HepG2 (cell line): Measurements from ENCODE around the gene CDK2. TPM values are rescaled to one million over a fixed set of nuclear protein-coding genes. Genes with fewer than 3 reads are reported as not detected.

ENCODE experiments used
- ARID5B ChIP-seq: IDR thresholded peaks from 2 replicates; pipeline ENCODE4 v1.4.0; 2020; ENCODE audit warnings: mild to moderate bottlenecking, missing genetic modification reagents
- ATF7 ChIP-seq, 2 experiments: fragments of 450-650 bp in 1 of 2; sonication (generic) in 1 of 2; formaldehyde crosslinking in 1 of 2; IDR thresholded peaks; 2 replicates each; pipeline versions ENCODE4 v1.4.0 to v1.6.1; 2016 to 2020; ENCODE audit warnings: antibody characterized with exemption in 1 of 2, mild to moderate bottlenecking in 1 of 2, missing genetic modification reagents in 1 of 2
- CBX2 ChIP-seq, 2 experiments: fragments of 200-600 bp in 1 of 2; sonication (generic); formaldehyde crosslinking in 1 of 2; IDR thresholded peaks; 2 replicates each; pipeline versions ENCODE4 v1.7.0 to v1.8.1; 2018 to 2022; ENCODE audit warnings: low read depth in 2 of 2, low read length in 1 of 2, mild to moderate bottlenecking in 1 of 2, missing genetic modification reagents in 1 of 2
- CBX5 ChIP-seq: sonication (generic); formaldehyde crosslinking; IDR thresholded peaks from 2 replicates; pipeline ENCODE4 v1.4.0; 2020; ENCODE audit warnings: missing genetic modification reagents, borderline replicate concordance
- CHCHD3 ChIP-seq: sonication (generic); formaldehyde crosslinking; IDR thresholded peaks from 2 replicates; pipeline ENCODE4 v1.8.0; 2022; ENCODE audit warnings: mild to moderate bottlenecking, missing genetic modification reagents, moderate library complexity
- EED ChIP-seq: sonication (generic); formaldehyde crosslinking; IDR thresholded peaks from 2 replicates; pipeline ENCODE4 v1.5.0; 2020; ENCODE audit warnings: mild to moderate bottlenecking, missing genetic modification reagents
- EP300 ChIP-seq, 3 experiments: sonication (generic) in 1 of 3; formaldehyde crosslinking in 1 of 3; IDR thresholded peaks; 2 replicates each; pipeline versions ENCODE4 v1.5.1 to v1.6.1; 2011 to 2020; ENCODE audit warnings: low read depth in 2 of 3, low read length in 2 of 3, borderline replicate concordance in 1 of 3, improper control_type of control experiment in 1 of 3, mild to moderate bottlenecking in 1 of 3, missing genetic modification reagents in 1 of 3, moderate library complexity in 1 of 3
- ETV5 ChIP-seq: IDR thresholded peaks from 2 replicates; pipeline ENCODE4 v1.6.1; 2018; ENCODE audit warnings: missing biosample characterization, missing genetic modification reagents, inconsistent platforms, borderline replicate concordance
- GFI1 ChIP-seq: sonication (generic); formaldehyde crosslinking; IDR thresholded peaks from 2 replicates; pipeline ENCODE4 v1.5.0; 2020; ENCODE audit warnings: missing genetic modification reagents, mild to moderate bottlenecking, borderline replicate concordance
- IKZF5 ChIP-seq: IDR thresholded peaks from 2 replicates; pipeline ENCODE4 v1.6.1; 2018; ENCODE audit warnings: missing genetic modification reagents, mild to moderate bottlenecking, missing compliant biosample characterization
- IRF9 ChIP-seq: sonication (generic); formaldehyde crosslinking; IDR thresholded peaks from 2 replicates; pipeline ENCODE4 v1.8.0; 2022; ENCODE audit warnings: missing genetic modification reagents, mild to moderate bottlenecking, borderline replicate concordance
- NCOA1 ChIP-seq: sonication (generic); formaldehyde crosslinking; IDR thresholded peaks from 2 replicates; pipeline ENCODE4 v1.9.0; 2021; ENCODE audit warnings: missing genetic modification reagents
- NR2C2 ChIP-seq: sonication (generic); formaldehyde crosslinking; IDR thresholded peaks from 2 replicates; pipeline ENCODE4 v1.4.0; 2020; ENCODE audit warnings: missing genetic modification reagents, mild to moderate bottlenecking, moderate library complexity, borderline replicate concordance
- PRMT3 ChIP-seq: sonication (generic); formaldehyde crosslinking; IDR thresholded peaks from 2 replicates; pipeline ENCODE4 v1.8.1; 2022; ENCODE audit warnings: low read depth, mild to moderate bottlenecking, moderate library complexity, missing genetic modification reagents, borderline replicate concordance
- RNF219 ChIP-seq: sonication (generic); formaldehyde crosslinking; IDR thresholded peaks from 2 replicates; pipeline ENCODE4 v1.5.0; 2020; ENCODE audit warnings: mild to moderate bottlenecking, missing genetic modification reagents
- SRF ChIP-seq: IDR thresholded peaks from 2 replicates; pipeline ENCODE4 v1.6.1; 2011; ENCODE audit warnings: mild to moderate bottlenecking, low read depth, low read length, moderate library complexity
- ZNF180 ChIP-seq: sonication (generic); formaldehyde crosslinking; IDR thresholded peaks from 2 replicates; pipeline ENCODE4 v1.4.0; 2020; ENCODE audit warnings: low read depth, missing genetic modification reagents, borderline replicate concordance
- ZNF441 ChIP-seq: sonication (generic); formaldehyde crosslinking; IDR thresholded peaks from 2 replicates; pipeline ENCODE4 v1.7.0; 2021; ENCODE audit warnings: missing genetic modification reagents, borderline replicate concordance
- ZNF605 ChIP-seq: sonication (generic); formaldehyde crosslinking; IDR thresholded peaks from 2 replicates; pipeline ENCODE4 v1.8.0; 2022; ENCODE audit warnings: mild to moderate bottlenecking, missing genetic modification reagents
- ZNF615 ChIP-seq: sonication (generic); formaldehyde crosslinking; IDR thresholded peaks from 2 replicates; pipeline ENCODE4 v1.5.0; 2020; ENCODE audit warnings: mild to moderate bottlenecking, missing genetic modification reagents, borderline replicate concordance
- polyA plus RNA-seq, 8 experiments: library from polyadenylated mRNA; depleted of rRNA in 3 of 8; stranded (reverse) in 7 of 8; unstranded in 1 of 8; fragments of >200 nt; fragmentation: Illumina TruSeq in 4 of 8; extraction: Trizol in 4 of 8; gene quantifications; 2 replicates each; pipeline versions ENCODE4 v1.2.1 to v1.2.3, GENCODE V29; 2011 to 2016; ENCODE audit warnings: low read depth in 4 of 8, missing spikeins in 1 of 8, mixed read lengths in 1 of 8; ENCODE audit not compliant: insufficient read depth in 1 of 8
- total RNA-seq, 5 experiments: library from RNA; depleted of rRNA; stranded (reverse); fragments of >200 nt; fragmentation: Illumina TruSeq; extraction: Trizol; gene quantifications; 2 replicates each; pipeline ENCODE4 v1.2.3, GENCODE V29; 2016; ENCODE audit warnings: low read depth in 1 of 5

CDK2 gene
- total and polyA plus RNA-seq, 2 of the 13 experiments (the other 11 are each of a cell fraction or from before 2014, with no cell fraction given), result 47.5 to 52.6 TPM

- TF ChIP-seq RNF219 (CRISPR knock-in tag), result no peak
- no peak for TF ChIP-seq ATF7 (IDR thresholded peaks at IDR 0.05)
- peak; percentile 44; the same call in 1 of the 2 replicates for TF ChIP-seq ATF7 (CRISPR knock-in tag; IDR thresholded peaks at IDR 0.05)
- no peak for TF ChIP-seq CBX5
- peak in 1 of 2 experiments; percentile 75; a peak in 2 of 4 replicates for TF ChIP-seq EP300 (IDR thresholded peaks at IDR 0.05; ENCODE audit: low read depth in 2 of 2, low read length in 2 of 2)
- peak; percentile 55; the same call in 1 of the 2 replicates for TF ChIP-seq EP300 (CRISPR knock-in tag; IDR thresholded peaks at IDR 0.05; ENCODE audit: borderline replicate concordance)
- peak; percentile 63; the same call in 1 of the 2 replicates for TF ChIP-seq ETV5 (CRISPR knock-in tag)
- TF ChIP-seq IKZF5 (CRISPR knock-in tag), result peak; percentile 62; the same call in 1 of the 2 replicates
- no peak for TF ChIP-seq ZNF441 (CRISPR knock-in tag)
- peak; percentile 94 for TF ChIP-seq ARID5B (CRISPR knock-in tag)
- TF ChIP-seq ZNF605 (CRISPR knock-in tag), result peak; percentile 50; the same call in 1 of the 2 replicates
- TF ChIP-seq CBX2 (IDR thresholded peaks at IDR 0.05; ENCODE audit: low read depth, low read length), result no peak
- TF ChIP-seq CBX2 (CRISPR knock-in tag; IDR thresholded peaks at IDR 0.05; ENCODE audit: low read depth), result no peak
- TF ChIP-seq SRF, result no peak
- no peak for TF ChIP-seq IRF9
- no peak for TF ChIP-seq ZNF180 (CRISPR knock-in tag)
- TF ChIP-seq NCOA1 (CRISPR knock-in tag), result no peak
- no peak for TF ChIP-seq EED
- no peak for TF ChIP-seq CHCHD3 (CRISPR knock-in tag)
- TF ChIP-seq NR2C2 (CRISPR knock-in tag), result peak; percentile 44; the same call in 1 of the 2 replicates
- TF ChIP-seq ZNF615 (CRISPR knock-in tag), result no peak
- no peak for TF ChIP-seq PRMT3 (CRISPR knock-in tag)
- peak; percentile 99 for TF ChIP-seq GFI1 (CRISPR knock-in tag)
Measured at GRCh38 chr12:56010111-56010570, 43.5 kb downstream of the CDK2 start (continued).
